Erythroblast (primary cell): ENCODE measurements around the gene EIF3L.

ENCODE experiments used
- GATA1 ChIP-seq: IDR thresholded peaks from 2 replicates; pipeline ENCODE4 v1.6.1; 2011; ENCODE audit warnings: low read depth, mild to moderate bottlenecking, control low read depth, low read length, moderate library complexity
- POLR2A ChIP-seq: IDR thresholded peaks from 2 replicates; pipeline ENCODE4 v1.6.1; 2011; ENCODE audit warnings: mild to moderate bottlenecking, low read length

- TF ChIP-seq POLR2A (no peak), GATA1 (no peak)
These were observed 16.3 kb downstream of the EIF3L start for GRCh38 chr22:37865510-37865909.
